Liver (tissue), 9 donors: ENCODE measurements around the gene ADCY10. TPM values are rescaled to one million over a fixed set of nuclear protein-coding genes. Genes with fewer than 3 reads are reported as not detected.
A peak's percentile ranks its signal among the peaks of the same experiment; 100 is the strongest.

ENCODE experiments used
- DNase-seq: peaks from one replicate; pipeline ENCODE4 v3.0.0-alpha.2; 2017; ENCODE audit warnings: low spot score
- H3K27ac ChIP-seq, 2 donors: one replicate each; pipeline ENCODE4 v1.7.0; 2013; ENCODE audit warnings: inconsistent platforms in 2 of 2, low read length in 2 of 2, control low read depth in 1 of 2, low read depth in 1 of 2, mild to moderate bottlenecking in 1 of 2
- H3K27me3 ChIP-seq, 4 donors: one replicate each; pipeline versions ENCODE4 v1.6.1 to v1.7.0; 2013; ENCODE audit warnings: low read length in 3 of 4, inconsistent platforms in 1 of 4, mild to moderate bottlenecking in 1 of 4, moderate library complexity in 1 of 4; ENCODE audit not compliant: control insufficient read depth in 4 of 4, insufficient read depth in 4 of 4
- H3K36me3 ChIP-seq, 4 donors: one replicate each; pipeline versions ENCODE4 v1.6.1 to v1.7.0; 2013; ENCODE audit warnings: low read length in 3 of 4, mild to moderate bottlenecking in 3 of 4, low read depth in 1 of 4, moderate library complexity in 1 of 4; ENCODE audit not compliant: control insufficient read depth in 4 of 4, insufficient read depth in 3 of 4
- H3K4me1 ChIP-seq, 4 donors: one replicate each; pipeline versions ENCODE4 v1.6.1 to v1.7.0; 2013; ENCODE audit warnings: low read length in 3 of 4, mild to moderate bottlenecking in 3 of 4, moderate library complexity in 1 of 4; ENCODE audit not compliant: control insufficient read depth in 4 of 4, insufficient read depth in 4 of 4
- H3K4me3 ChIP-seq, 3 donors: one replicate each; pipeline versions ENCODE4 v1.6.1 to v1.7.0; 2013; ENCODE audit warnings: low read length in 3 of 3, control low read depth in 1 of 3, low read depth in 1 of 3, mild to moderate bottlenecking in 1 of 3
- H3K9ac ChIP-seq, 2 donors: one replicate each; pipeline ENCODE4 v1.7.0; 2013; ENCODE audit warnings: low read length in 2 of 2, mild to moderate bottlenecking in 2 of 2, moderate library complexity in 2 of 2, control low read depth in 1 of 2, low read depth in 1 of 2
- H3K9me3 ChIP-seq, 4 donors: one replicate each; pipeline versions ENCODE4 v1.6.1 to v1.7.0; 2013; ENCODE audit warnings: low read length in 3 of 4; ENCODE audit not compliant: control insufficient read depth in 4 of 4
- EGR1 ChIP-seq, 2 donors: IDR thresholded peaks; 2 replicates each; pipeline ENCODE4 v1.6.1; 2016 to 2018; ENCODE audit warnings: antibody characterized with exemption in 2 of 2, low read depth in 2 of 2
- FOXA1 ChIP-seq: IDR thresholded peaks from 2 replicates; pipeline ENCODE4 v1.6.1; 2016; ENCODE audit warnings: antibody characterized with exemption
- FOXA2 ChIP-seq: IDR thresholded peaks from 2 replicates; pipeline ENCODE4 v1.6.1; 2016; ENCODE audit warnings: antibody characterized with exemption
- GABPA ChIP-seq, 2 donors: IDR thresholded peaks in 1 of 2; conservative IDR thresholded peaks in 1 of 2; 2 replicates each; pipeline ENCODE4 v1.6.1; 2016; ENCODE audit warnings: antibody characterized with exemption in 2 of 2, mild to moderate bottlenecking in 1 of 2, moderate library complexity in 1 of 2
- HNF4A ChIP-seq, 2 donors: conservative IDR thresholded peaks; 2 replicates each; pipeline ENCODE4 v1.6.1; 2016; ENCODE audit warnings: antibody characterized with exemption in 2 of 2, mild to moderate bottlenecking in 2 of 2
- HNF4G ChIP-seq: IDR thresholded peaks from 2 replicates; pipeline ENCODE4 v1.6.1; 2016; ENCODE audit warnings: antibody characterized with exemption
- JUND ChIP-seq, 2 donors: IDR thresholded peaks; 2 replicates each; pipeline ENCODE4 v1.6.1; 2016; ENCODE audit warnings: antibody characterized with exemption in 2 of 2
- NR2F2 ChIP-seq: IDR thresholded peaks from 2 replicates; pipeline ENCODE4 v1.6.1; 2016; ENCODE audit warnings: antibody characterized with exemption
- RAD21 ChIP-seq, 2 donors: IDR thresholded peaks; 2 replicates each; pipeline ENCODE4 v1.6.1; 2016; ENCODE audit warnings: antibody characterized with exemption in 2 of 2, mild to moderate bottlenecking in 2 of 2
- REST ChIP-seq: IDR thresholded peaks from 2 replicates; pipeline ENCODE4 v1.6.1; 2016; ENCODE audit warnings: antibody characterized with exemption, mild to moderate bottlenecking
- RXRA ChIP-seq, 2 donors: IDR thresholded peaks; 2 replicates each; pipeline ENCODE4 v1.6.1; 2017 to 2018; ENCODE audit warnings: antibody characterized with exemption in 2 of 2, mild to moderate bottlenecking in 1 of 2
- SP1 ChIP-seq: IDR thresholded peaks from 2 replicates; pipeline ENCODE4 v1.6.1; 2018; ENCODE audit warnings: antibody characterized with exemption, mild to moderate bottlenecking
- TAF1 ChIP-seq: conservative IDR thresholded peaks from 2 replicates; pipeline ENCODE4 v1.6.1; 2016; ENCODE audit warnings: antibody characterized with exemption, mild to moderate bottlenecking
- YY1 ChIP-seq: IDR thresholded peaks from 2 replicates; pipeline ENCODE4 v1.6.1; 2016; ENCODE audit warnings: antibody characterized with exemption, mild to moderate bottlenecking
- ZBTB33 ChIP-seq: IDR thresholded peaks from 2 replicates; pipeline ENCODE4 v1.6.1; 2016; ENCODE audit warnings: antibody characterized with exemption
- WGBS: extraction: QIAGEN DNeasy Blood & Tissue Kit; methylation state at CpG from one replicate; pipeline ENCODE4 v1.1.7; 2013; 5-methylcytosine and 5-hydroxymethylcytosine counted together
- polyA plus RNA-seq, 2 donors: library from polyadenylated mRNA; stranded (reverse) in 1 of 2; unstranded in 1 of 2; fragments of 200-250 nt in 1 of 2; fragments of >200 nt in 1 of 2; fragmentation: Nextera tagmentation in 1 of 2; extraction: Ambion mirVana in 1 of 2; gene quantifications; one replicate each; pipeline versions ENCODE4 v1.2.1 to v1.2.3, GENCODE V29; 2013 to 2015
- total RNA-seq, 2 donors: library from RNA; depleted of rRNA; stranded (reverse); fragments of >200 nt; gene quantifications; one replicate each; pipeline ENCODE4 v1.2.3, GENCODE V29; 2014
- TF ChIP-seq, protein P1 (sequence below): IDR thresholded peaks from 2 replicates; pipeline ENCODE4 v1.6.1; 2016; ENCODE audit warnings: antibody characterized with exemption
- TF ChIP-seq, protein P2 (sequence below): IDR thresholded peaks from 2 replicates; pipeline ENCODE4 v1.6.1; 2016; ENCODE audit warnings: antibody characterized with exemption
- donor health status: healthy.
- donor health status: healthy.
- donor health status: healthy.
- donor health status: healthy.
- donor health status: healthy.

The ADCY10 gene
- total and polyA plus RNA-seq, 4 donors, result 0.89 to 4.7 (median 2.3) TPM

DNA sequence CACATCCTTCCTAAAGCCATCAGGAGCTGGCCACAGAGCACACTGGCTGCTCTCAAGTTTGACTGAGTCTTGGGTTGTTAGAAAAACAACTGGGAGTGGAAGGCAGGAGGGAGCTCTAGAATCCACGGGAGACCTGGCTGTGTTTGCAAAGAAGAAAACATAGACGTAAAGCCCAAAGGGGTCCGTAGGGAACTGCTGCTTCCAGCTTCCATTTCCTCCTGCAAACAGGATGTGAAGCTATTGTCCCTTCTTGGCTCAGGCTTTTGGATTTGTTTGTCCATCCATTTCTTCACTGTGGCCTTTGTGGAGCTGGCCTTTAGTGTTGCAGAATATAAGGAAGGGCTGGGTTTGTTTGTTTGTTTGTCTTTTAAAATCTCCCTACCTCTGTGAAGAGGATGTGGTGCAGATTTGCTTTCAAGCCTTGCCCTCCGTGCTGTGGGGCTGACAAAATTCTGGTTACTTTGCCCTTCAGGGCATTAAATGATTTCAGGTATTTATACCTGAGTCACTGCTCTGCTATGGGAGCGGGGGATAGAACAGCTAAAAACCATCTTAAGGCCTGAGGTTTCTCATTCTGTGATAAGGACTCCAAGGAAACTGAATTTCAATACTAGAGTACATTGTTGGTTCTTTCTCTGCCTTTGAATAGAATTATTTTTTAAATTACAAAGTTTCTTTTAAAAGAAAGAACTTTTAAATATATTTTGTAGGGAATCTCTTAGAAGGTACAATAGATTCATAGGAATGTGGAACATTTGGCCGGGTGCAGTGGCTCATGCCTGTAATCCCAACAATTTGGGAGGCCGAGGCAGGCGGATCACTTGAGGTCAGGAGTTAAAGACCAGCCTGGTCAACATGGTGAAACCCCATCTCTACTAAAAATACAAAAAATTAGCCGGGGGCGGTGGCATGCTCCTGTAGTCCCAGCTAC, 117.9 kb downstream of the ADCY10 start:
- no peaks in the 10 kb centered on the region for H3K4me1 ChIP-seq
- no peaks in the 10 kb centered on the region for H3K36me3 ChIP-seq
- 87% methylated on average over 10 of the region's 10 CpGs for WGBS
- H3K9me3 ChIP-seq, result no peaks in the 10 kb centered on the region
- no peak overlapping the region for H3K4me3 ChIP-seq
- H3K27ac ChIP-seq, result peak overlapping the region in 1 of 2 donors; percentile 23
- no peak overlapping the region for H3K9ac ChIP-seq
- no peak for DNase-seq
- no peaks in the 10 kb centered on the region for H3K27me3 ChIP-seq
- no peak for TF ChIP-seq NR2F2
- no peak for TF ChIP-seq FOXA1
- no peak for TF ChIP-seq TAF1
- no peak for TF ChIP-seq RXRA (IDR thresholded peaks at IDR 0.05)
- TF ChIP-seq REST, result no peak
- TF ChIP-seq, protein P1, sequence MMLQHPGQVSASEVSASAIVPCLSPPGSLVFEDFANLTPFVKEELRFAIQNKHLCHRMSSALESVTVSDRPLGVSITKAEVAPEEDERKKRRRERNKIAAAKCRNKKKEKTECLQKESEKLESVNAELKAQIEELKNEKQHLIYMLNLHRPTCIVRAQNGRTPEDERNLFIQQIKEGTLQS, result no peak
- TF ChIP-seq EGR1 (IDR thresholded peaks at IDR 0.05; ENCODE audit: low read depth in 2 of 2), result no peak
- TF ChIP-seq JUND (IDR thresholded peaks at IDR 0.05), result no peak
- no peak for TF ChIP-seq HNF4A (conservative IDR thresholded peaks at IDR 0.05)
- TF ChIP-seq SP1, result no peak
- no peak for TF ChIP-seq HNF4G
- no peak for TF ChIP-seq RAD21 (IDR thresholded peaks at IDR 0.05)
- TF ChIP-seq, protein P2, sequence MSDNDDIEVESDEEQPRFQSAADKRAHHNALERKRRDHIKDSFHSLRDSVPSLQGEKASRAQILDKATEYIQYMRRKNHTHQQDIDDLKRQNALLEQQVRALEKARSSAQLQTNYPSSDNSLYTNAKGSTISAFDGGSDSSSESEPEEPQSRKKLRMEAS, result no peak
- TF ChIP-seq YY1, result no peak

DNA sequence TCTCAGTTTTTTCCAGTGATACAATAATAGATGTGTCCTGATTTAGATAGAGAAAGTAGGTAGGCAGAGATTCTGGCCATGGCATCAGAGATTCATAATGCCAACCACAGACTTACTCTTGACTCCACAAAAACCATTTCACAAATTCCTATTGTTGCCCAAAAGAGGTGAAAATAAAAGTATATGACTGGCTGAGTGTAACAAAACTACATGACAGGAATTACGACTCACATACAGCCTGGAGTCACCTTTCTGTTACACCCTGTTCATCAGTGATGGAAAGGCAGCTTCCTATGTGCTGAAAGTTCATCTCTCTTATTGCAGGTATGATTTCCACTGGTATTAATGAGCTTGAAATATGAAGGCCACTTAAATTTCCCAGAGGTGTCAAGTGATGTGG, 119.9 kb downstream of the ADCY10 start:
- no peaks in the 10 kb centered on the region for H3K9me3 ChIP-seq
- H3K27me3 ChIP-seq, result no peaks in the 10 kb centered on the region
- WGBS, result 97% methylated on average over 1 of the region's 1 CpG
- no peak overlapping the region for H3K27ac ChIP-seq
- no peaks in the 10 kb centered on the region for H3K4me1 ChIP-seq
- TF ChIP-seq RXRA (IDR thresholded peaks at IDR 0.05), result no peak
- TF ChIP-seq SP1, result no peak
- no peak for TF ChIP-seq JUND (IDR thresholded peaks at IDR 0.05)
- TF ChIP-seq YY1, result no peak
- TF ChIP-seq GABPA (IDR thresholded peaks at IDR 0.05 in 1 of 2, conservative IDR thresholded peaks at IDR 0.05 in 1 of 2), result no peak
- TF ChIP-seq ZBTB33, result no peak
- no peak for TF ChIP-seq REST
- TF ChIP-seq, protein P2, result no peak
- TF ChIP-seq, protein P1, result no peak
- TF ChIP-seq RAD21 (IDR thresholded peaks at IDR 0.05), result no peak
- no peak for TF ChIP-seq NR2F2
- TF ChIP-seq FOXA2, result no peak
- no peak for TF ChIP-seq EGR1 (IDR thresholded peaks at IDR 0.05; ENCODE audit: low read depth in 2 of 2)
- no peak for TF ChIP-seq FOXA1
- TF ChIP-seq HNF4A (conservative IDR thresholded peaks at IDR 0.05), result no peak
- no peak overlapping the region for H3K9ac ChIP-seq
- no peak overlapping the region for H3K4me3 ChIP-seq
- DNase-seq, result no peak
- H3K36me3 ChIP-seq, result peaks cover 0 to 4% (median under 1%) of the 10 kb centered on the region in 4 donors
